ENCODE measurements around the gene MYD88. TPM values are rescaled to one million over a fixed set of nuclear protein-coding genes. Genes with fewer than 3 reads are reported as not detected.
A peak's percentile ranks its signal among the peaks of the same experiment; 100 is the strongest.

Gene MYD88
- total RNA-seq, 1 experiment from 2014 or later = 19.2 TPM

- ChIA-PET POLR2A (no interaction called here), CTCF (interaction anchor here (0.7 to 1.4 kb wide), 3 partner anchors 15 to 637 kb away, joined by 3 to 4 read pairs (median 3); no protein-coding TSS in a partner anchor)
- DNase-seq (ENCODE audit: low spot score) (no peak), ATAC-seq (peak; percentile 73)
- Mint-ChIP-seq H3K4me1 (peaks cover 35% of the 10 kb centered on the region), H3K27me3 (ENCODE audit: low read depth) (peaks cover 6% of the 10 kb centered on the region; the same call in 1 of the 2 replicates), H3K27ac (no peak overlapping the region), H3K9me3 (peaks cover 21% of the 10 kb centered on the region), H3K36me3 (peaks cover 10% of the 10 kb centered on the region; the same call in 1 of the 2 replicates), H3K4me3 (no peak overlapping the region)
- no peak for TF ChIP-seq NR2C2 (CRISPR knock-in tag; IDR thresholded peaks at IDR 0.05)
- no peak for TF ChIP-seq ATF2 (CRISPR knock-in tag; IDR thresholded peaks at IDR 0.05; ENCODE audit: borderline replicate concordance, low read depth)
- TF ChIP-seq ERG (CRISPR knock-in tag; IDR thresholded peaks at IDR 0.05) = no peak
- no peak for TF ChIP-seq TEAD1 (CRISPR knock-in tag; IDR thresholded peaks at IDR 0.05)
- TF ChIP-seq E2F5 (CRISPR knock-in tag; IDR thresholded peaks at IDR 0.05) = no peak
- TF ChIP-seq GRHL2 (CRISPR knock-in tag; IDR thresholded peaks at IDR 0.05; ENCODE audit: insufficient replicate concordance, severe bottlenecking) = no peak
- no peak for TF ChIP-seq TCF7 (CRISPR knock-in tag; IDR thresholded peaks at IDR 0.05; ENCODE audit: low read depth)
- TF ChIP-seq FOXP1 (CRISPR knock-in tag; IDR thresholded peaks at IDR 0.05; ENCODE audit: borderline replicate concordance) = no peak
- TF ChIP-seq AR (CRISPR knock-in tag; IDR thresholded peaks at IDR 0.05) = no peak
- no peak for TF ChIP-seq GTF2I (CRISPR knock-in tag; conservative IDR thresholded peaks at IDR 0.05)
- TF ChIP-seq FOXP4 (CRISPR knock-in tag; IDR thresholded peaks at IDR 0.05) = no peak
- no peak for TF ChIP-seq ZNF281 (CRISPR knock-in tag; IDR thresholded peaks at IDR 0.05)
- TF ChIP-seq, protein P1, sequence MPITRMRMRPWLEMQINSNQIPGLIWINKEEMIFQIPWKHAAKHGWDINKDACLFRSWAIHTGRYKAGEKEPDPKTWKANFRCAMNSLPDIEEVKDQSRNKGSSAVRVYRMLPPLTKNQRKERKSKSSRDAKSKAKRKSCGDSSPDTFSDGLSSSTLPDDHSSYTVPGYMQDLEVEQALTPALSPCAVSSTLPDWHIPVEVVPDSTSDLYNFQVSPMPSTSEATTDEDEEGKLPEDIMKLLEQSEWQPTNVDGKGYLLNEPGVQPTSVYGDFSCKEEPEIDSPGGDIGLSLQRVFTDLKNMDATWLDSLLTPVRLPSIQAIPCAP (CRISPR knock-in tag; IDR thresholded peaks at IDR 0.05) = no peak
Measured at GRCh38 chr3:38101811-38102443, 36.5 kb upstream of the MYD88 start.
